GM21515 (cell line): ENCODE measurements around the gene PGGT1B.
A peak's percentile ranks its signal among the peaks of the same experiment; 100 is the strongest.

ENCODE experiments used
- ATAC-seq: cut with Tn5 transposase; IDR thresholded peaks from one replicate; pipeline ENCODE4 v1.9.1; 2021; ENCODE audit not compliant: unreplicated experiment

Gene PGGT1B

DNA sequence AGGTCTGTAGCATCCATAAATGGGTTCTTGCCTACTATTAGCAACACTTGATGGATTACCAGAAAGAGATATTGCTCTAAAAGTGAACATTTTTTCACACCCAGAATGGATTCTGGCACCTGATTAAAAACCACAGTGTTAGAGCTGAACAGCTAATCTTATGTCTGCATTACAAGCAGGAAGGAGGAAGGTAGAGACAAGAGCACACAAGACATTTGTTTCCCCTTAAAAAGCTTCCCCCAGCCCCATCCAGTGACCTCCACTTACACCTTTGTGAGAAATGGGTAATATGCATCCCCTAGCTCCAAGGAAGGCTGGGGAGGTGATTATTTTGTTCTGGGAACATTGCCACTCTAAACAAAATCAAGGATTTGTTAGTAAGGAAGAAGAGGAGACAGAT is 80.9 kb downstream of the PGGT1B start:
- ATAC-seq: no peak

DNA sequence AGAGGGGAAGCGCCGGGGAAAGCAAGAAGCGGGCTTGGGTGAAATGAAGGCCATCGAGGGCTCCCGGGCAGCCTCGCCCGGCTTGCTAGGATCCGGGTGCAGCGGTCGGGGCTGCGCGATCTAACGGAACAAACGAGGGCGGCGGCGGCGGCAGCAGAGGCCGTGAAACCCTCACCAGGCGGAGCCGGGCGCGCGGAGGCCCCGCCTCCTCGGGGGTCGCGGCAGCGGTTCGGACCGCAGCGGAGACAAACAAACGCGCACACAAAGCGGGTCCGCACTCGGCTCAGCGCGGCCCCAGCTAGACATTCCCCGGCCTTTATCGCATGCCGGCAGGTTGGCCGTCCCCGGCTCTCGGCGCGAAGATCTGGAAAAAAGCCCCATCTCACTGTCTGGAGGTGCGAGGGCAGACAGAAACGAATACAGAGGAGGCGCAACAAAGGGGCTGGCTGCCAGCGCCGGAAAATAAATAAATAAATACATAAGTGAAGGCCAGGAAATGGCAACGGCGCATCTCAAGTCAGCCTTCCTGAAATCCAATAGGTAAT is 82.4 kb downstream of the PGGT1B start:
- ATAC-seq: peak; percentile 53

DNA sequence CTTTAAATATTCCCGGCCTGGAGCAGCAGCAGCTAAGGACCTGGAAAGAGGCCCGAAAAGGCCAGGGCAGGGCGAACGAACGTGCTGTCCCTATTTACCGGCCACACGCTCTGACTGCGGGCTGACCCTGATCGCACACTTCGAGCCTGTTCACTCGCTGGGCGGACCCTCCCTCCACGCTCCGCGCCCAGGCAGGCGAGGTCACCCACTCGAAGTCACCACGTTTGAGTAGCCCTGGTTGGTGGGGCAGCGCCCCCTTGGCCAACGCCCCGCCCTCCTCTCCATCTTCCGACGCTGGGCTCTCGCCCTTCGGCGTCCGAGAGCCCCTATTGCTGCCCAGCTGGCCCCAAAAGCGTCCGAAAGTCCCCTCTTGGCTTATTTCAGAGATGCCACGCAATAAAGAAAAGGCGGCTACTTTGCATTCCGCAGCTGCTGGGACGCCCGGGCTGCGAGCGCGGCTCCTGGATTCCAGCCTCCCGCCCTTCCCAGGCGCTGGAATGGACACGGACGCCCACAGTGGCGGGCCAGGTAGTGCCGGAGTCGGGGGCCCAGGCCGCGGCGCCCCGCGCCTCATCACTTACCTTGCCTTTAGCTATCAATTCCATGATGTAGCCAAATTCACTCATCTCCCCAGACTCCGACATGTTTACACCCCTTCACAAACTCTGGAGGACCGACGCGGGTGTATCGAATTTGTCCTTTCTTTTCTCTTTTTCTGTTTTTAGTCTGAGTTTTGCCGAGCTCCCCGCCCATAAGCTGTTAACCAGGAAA is 83.1 kb downstream of the PGGT1B start:
- peak; percentile 28 for ATAC-seq

DNA sequence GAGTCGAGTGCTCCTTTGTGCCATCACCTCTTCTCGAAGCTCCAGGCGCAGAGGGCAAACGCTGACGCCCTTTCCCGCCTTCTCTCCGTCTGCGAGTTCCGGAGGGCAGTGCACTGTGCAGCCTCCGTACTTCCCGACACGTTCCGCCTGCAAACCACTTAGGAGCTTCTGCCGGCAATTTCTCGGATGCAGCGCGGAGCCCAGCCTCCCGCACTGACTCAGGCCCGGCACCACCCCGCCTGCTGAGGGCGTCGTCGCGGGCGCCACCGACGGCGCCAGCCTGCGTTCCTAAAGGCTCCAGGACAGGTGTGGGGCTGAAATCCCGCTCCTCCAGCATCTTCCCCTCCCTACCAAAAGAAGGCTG is 83.7 kb downstream of the PGGT1B start:
- no peak for ATAC-seq

DNA sequence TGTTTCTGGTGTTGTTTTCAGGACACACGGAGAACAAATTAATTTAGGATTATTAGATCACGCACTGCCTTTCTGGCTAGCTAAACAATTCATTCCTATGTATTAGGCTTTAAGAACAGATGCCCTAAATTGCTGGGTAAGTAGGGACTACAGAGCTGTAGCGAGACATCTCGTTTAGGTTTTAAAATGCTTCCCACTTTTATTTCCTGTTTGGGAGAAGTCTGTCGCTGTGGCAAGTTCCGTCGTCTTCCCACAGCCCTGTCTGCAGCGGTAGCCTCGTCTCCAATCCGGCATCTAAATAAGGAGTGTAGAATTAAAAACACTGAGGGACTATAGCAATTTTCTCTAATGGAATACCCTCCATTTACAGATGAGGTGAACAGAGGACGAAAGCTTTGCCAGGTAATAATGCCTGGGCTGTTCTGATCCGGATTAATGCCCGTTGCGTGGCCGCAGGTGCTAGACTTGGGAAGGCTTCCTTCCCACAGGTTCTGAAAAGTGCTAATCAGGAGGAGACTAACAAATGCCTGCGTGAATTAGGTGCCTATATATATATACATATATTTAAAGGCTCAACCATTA is 91.7 kb downstream of the PGGT1B start:
- no peak for ATAC-seq

DNA sequence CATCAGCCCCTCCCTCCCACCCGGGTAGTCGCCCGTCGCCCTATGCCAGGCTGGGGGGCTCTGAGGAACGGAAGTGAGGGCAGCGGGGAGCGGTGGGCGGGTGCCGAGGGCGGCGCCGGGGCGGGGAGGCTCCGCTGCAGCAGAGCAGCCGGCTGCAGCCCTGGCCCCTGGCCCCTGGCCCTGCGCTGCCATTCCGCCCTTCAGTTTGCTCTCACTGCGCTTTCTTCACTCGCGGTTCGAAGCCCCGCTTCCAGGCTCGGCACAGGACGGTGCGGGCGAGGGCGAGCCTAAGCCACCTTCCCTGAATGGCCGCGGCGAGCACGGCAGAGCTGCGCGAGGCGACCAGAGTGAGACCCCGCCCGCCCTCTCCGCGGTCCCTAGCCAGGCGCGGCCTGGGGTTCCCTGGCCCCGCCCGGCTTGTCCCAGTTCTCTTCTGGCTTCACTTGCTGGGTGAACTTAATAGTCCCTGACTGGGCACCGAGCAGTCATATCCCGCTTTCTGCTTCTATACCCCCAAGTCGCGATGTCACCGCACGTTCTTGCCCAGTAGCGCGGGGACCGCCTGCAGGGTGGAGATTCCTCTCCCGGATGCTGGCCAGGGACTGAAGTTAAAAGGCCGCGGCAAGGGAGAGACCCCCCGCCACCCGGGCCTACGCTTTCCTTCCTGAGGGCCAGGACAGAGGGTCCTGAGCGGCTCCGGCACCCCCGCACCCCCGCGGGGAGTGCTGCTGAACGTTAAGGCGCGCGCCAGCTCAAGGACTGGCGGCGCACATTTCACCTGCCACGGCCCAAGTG is 92.3 kb downstream of the PGGT1B start:
- peak; percentile 47 for ATAC-seq

DNA sequence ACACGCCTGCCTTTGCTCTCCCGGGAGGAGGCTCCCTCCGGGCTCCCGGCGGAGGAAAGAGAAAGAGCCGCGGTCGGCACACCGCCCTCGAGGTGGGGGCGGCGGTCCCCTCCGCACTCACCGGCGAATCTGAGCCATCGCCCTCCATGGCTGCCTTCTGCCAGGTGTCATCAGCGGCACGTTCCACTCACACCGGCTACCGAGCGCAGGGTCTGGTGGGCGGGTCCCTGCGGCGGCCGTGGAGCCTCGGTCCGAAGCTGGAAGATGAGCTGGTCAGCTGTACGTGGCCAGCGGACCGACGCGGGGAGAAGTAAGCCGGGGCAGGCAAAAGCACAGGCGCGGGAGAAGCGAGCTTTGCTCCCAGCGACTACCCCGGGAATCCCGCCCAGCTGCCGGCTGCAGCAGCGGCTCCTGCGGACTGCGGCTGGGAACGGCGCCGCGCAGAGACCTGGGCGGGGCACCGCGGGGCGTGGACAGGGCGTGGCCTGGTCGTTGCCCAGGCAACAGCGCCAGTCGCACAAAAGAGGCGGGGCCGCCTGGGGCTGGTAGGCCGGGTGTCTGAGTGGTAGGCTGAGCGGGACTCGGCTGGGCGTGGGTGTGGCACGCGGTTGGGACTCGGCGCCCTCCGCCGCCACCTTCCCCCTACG is 93.1 kb downstream of the PGGT1B start, which contains the start of gene TRIM36:
Gene TRIM36, minus strand, starts transcription at position 422 of the 647 bp plus-strand sequence. Its CDS starts 274 bp downstream, at position 148.
- ATAC-seq: peak; percentile 99

DNA sequence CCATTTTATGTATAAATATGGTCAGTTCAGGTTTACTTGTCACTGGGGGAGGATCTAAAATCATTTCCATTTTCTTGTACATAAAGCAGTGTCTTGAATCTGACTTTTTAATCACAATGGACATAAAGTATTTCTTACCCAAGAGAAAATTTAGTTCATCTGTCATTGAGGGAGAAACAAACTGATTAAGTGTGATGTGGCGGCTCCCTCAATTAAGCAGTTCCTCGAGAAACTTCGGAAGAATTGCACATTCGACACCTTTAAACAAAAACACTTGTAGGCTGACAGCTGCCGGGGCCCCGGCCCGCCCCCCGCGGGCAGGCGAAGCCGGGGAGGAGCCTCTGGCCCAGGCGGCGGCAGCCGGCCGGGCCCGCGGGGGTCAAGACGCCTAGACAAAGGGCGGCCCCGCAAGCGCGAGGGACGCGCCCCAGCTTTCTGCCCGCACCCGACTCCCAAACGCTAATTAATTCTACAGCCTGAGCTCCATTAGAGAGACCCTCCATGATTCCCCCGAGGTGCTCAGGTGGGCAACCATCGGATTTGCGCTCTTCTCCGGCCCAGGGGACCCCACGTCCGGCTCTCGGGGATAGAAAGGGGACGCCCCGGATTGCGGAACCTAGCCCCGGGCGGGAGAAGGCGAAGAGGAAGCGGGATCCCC is 93.7 kb downstream of the PGGT1B start:
- ATAC-seq: peak; percentile 1

DNA sequence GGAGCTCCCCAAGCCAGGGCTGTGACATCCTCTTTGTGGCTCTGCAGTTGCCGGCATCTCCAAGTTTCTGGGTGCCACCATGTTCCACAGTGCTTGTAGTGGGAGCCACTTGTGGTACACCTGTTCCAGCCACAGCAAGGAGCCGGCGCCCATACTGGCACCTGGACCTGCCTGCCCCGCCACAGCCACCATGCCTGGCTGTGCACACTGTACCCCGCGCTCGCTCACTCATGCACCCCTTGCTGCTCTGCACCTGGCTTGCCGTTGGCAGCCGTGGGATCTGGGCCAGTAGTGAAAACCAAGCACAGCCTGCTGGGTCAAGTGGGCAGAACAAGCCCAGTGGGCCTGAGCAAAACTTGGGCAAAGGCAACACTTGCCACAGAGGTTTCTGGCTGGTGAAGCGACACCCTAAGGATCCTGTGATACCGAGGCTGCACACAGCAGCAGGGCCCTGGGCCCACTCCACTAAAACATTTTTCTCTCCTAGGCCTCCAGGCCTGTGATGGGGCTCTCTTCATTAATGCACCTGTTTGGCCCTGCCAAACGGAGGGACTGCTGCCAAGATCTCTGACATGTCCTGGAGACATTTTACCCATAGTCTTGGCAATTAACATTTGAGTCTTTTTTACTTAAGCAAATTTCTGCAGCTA is 95.8 kb downstream of the PGGT1B start:
- ATAC-seq: no peak

DNA sequence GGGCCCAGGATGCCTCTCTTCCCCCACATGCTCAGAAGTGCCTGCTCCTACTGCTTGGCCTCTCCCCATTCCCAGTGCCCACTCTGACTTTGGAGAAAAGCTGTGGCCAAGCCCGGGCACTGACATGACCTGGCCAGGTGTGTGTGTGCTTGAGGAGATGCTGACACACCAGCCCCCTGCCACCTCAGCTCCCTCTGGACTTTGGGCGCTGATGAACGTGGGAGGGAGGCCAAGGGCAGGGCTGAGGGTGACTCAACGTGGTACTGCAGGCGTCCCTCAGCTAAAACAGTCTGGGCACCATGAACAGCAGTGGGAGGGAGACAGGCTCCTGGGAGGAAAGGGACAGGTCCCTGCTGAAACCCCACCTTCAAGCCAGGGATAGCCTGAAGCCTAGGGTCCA is 96.9 kb downstream of the PGGT1B start:
- no peak for ATAC-seq

DNA sequence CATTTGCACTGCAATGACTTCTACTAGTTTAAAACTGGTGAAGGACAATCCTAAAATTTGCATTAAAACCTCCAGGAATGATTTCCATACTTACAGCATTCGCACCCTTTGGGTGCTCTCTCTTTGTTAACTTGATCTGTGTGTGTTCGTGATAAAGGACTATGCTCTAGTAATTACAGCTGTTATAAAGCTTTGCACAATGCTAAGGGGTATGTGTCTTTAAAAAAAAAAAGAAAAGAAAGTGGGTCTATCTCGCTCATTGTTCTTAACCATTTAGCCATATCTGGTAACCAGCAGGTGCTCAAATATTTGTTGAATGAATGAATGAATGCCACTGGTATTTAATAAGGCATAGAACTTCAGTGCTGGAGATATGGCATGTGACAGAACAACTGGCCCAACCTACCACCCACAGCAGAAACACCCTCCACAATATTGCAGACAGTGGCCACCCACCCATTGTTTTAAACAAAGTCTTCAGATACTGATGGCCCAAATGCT is 101.7 kb downstream of the PGGT1B start:
- ATAC-seq: no peak
